ENCODE data around the gene DPPA5. TPM values are rescaled to one million over a fixed set of nuclear protein-coding genes. Genes with fewer than 3 reads are reported as not detected.

DPPA5 gene
- total and polyA plus RNA-seq, 2 donors from 2014 or later: not detected

- DNase-seq: no peak
- FAIRE-seq: no peak
- Histone ChIP-seq H3K27ac (ENCODE audit: low read depth in 2 of 2, low read length in 2 of 2) (no peak overlapping the region), H3K4me1 (ENCODE audit: control insufficient read depth in 2 of 3, insufficient read depth in 2 of 3, low read depth in 1 of 3, low read length in 3 of 3) (no peaks in the 10 kb centered on the region), H3K4me3 (ENCODE audit: low read length in 3 of 3) (no peak overlapping the region), H3K9me3 (ENCODE audit: control insufficient read depth in 2 of 3, insufficient read depth in 1 of 3, low read length in 3 of 3) (peaks cover 0 to 5% (median 0%) of the 10 kb centered on the region in 3 donors), H3K9ac (ENCODE audit: low read length in 3 of 3) (no peak overlapping the region), H3K36me3 (ENCODE audit: control insufficient read depth in 2 of 3, insufficient read depth in 3 of 3, low read length in 3 of 3) (no peaks in the 10 kb centered on the region), H3K27me3 (ENCODE audit: control insufficient read depth, insufficient read depth, low read length) (no peaks in the 10 kb centered on the region)
- intact Hi-C loops (cut with DNase I): no loop called here
- TF ChIP-seq, protein P1, sequence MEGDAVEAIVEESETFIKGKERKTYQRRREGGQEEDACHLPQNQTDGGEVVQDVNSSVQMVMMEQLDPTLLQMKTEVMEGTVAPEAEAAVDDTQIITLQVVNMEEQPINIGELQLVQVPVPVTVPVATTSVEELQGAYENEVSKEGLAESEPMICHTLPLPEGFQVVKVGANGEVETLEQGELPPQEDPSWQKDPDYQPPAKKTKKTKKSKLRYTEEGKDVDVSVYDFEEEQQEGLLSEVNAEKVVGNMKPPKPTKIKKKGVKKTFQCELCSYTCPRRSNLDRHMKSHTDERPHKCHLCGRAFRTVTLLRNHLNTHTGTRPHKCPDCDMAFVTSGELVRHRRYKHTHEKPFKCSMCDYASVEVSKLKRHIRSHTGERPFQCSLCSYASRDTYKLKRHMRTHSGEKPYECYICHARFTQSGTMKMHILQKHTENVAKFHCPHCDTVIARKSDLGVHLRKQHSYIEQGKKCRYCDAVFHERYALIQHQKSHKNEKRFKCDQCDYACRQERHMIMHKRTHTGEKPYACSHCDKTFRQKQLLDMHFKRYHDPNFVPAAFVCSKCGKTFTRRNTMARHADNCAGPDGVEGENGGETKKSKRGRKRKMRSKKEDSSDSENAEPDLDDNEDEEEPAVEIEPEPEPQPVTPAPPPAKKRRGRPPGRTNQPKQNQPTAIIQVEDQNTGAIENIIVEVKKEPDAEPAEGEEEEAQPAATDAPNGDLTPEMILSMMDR (IDR thresholded peaks at IDR 0.05; ENCODE audit: borderline replicate concordance, extremely low read depth, insufficient read depth): no peak
Measured at GRCh38 chr6:73372516-73372915, 18.4 kb upstream of the DPPA5 start.

DNA sequence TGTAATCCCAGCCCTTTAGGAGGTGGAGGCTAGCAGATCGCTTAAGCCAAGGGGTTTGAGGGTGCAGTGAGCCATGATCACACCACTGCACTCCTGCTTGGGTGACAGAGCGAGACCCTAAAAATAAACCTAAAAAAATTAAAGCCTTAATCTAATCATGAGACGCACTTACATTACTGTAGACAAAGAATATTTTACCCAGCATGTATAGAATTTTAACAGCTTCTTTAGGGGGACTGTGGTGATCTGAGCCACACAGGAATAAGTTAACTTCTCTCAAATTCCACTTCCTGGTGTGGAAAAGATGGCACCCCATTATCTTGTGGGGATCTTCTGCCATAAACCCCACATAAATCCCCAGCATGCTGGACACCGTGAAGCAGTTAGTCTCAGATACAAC is 17.9 kb upstream of the DPPA5 start:
- TF ChIP-seq, protein P1 (IDR thresholded peaks at IDR 0.05; ENCODE audit: borderline replicate concordance, extremely low read depth, insufficient read depth): no peak

GRCh38 chr6:73369563-73369962 is 15.5 kb upstream of the DPPA5 start, which contains the start of gene OOEP:
Gene OOEP, minus strand, starts transcription at chr6:73369897. Its CDS starts 105 bp downstream, at chr6:73369792.
- no peaks in the 10 kb centered on the region for H3K4me1 ChIP-seq (ENCODE audit: control insufficient read depth in 2 of 3, insufficient read depth in 2 of 3, low read depth in 1 of 3, low read length in 3 of 3)
- DNase-seq: no peak
- TF ChIP-seq, protein P1 (IDR thresholded peaks at IDR 0.05; ENCODE audit: borderline replicate concordance, extremely low read depth, insufficient read depth): no peak
- H3K4me3 ChIP-seq (ENCODE audit: low read length in 3 of 3): no peak within 1 kb of the TSS
- no peak for FAIRE-seq
- intact Hi-C loops (cut with DNase I): no loop called here
- no peaks in the 10 kb centered on the region for H3K27me3 ChIP-seq (ENCODE audit: control insufficient read depth, insufficient read depth, low read length)
- H3K27ac ChIP-seq (ENCODE audit: low read depth in 2 of 2, low read length in 2 of 2): no peak within 1 kb of the TSS
- peaks cover 0 to 5% (median 0%) of the 10 kb centered on the region in 3 donors for H3K9me3 ChIP-seq (ENCODE audit: control insufficient read depth in 2 of 3, insufficient read depth in 1 of 3, low read length in 3 of 3)
- no peaks in the 10 kb centered on the region for H3K36me3 ChIP-seq (ENCODE audit: control insufficient read depth in 2 of 3, insufficient read depth in 3 of 3, low read length in 3 of 3)
- H3K9ac ChIP-seq (ENCODE audit: low read length in 3 of 3): no peak within 1 kb of the TSS

More for the DNA sequence above, 17.9 kb upstream of the DPPA5 start:
- DNase-seq (no peak), FAIRE-seq (no peak)
- H3K9me3 ChIP-seq (ENCODE audit: control insufficient read depth in 2 of 3, insufficient read depth in 1 of 3, low read length in 3 of 3): peaks cover 0 to 5% (median 0%) of the 10 kb centered on the region in 3 donors
- no peak overlapping the region for H3K9ac ChIP-seq (ENCODE audit: low read length in 3 of 3)
- no peaks in the 10 kb centered on the region for H3K36me3 ChIP-seq (ENCODE audit: control insufficient read depth in 2 of 3, insufficient read depth in 3 of 3, low read length in 3 of 3)
- no peaks in the 10 kb centered on the region for H3K27me3 ChIP-seq (ENCODE audit: control insufficient read depth, insufficient read depth, low read length)
- H3K4me1 ChIP-seq (ENCODE audit: control insufficient read depth in 2 of 3, insufficient read depth in 2 of 3, low read depth in 1 of 3, low read length in 3 of 3): no peaks in the 10 kb centered on the region
- intact Hi-C loops (cut with DNase I): no loop called here
- H3K27ac ChIP-seq (ENCODE audit: low read depth in 2 of 2, low read length in 2 of 2): no peak overlapping the region
- H3K4me3 ChIP-seq (ENCODE audit: low read length in 3 of 3): no peak overlapping the region

GRCh38 chr6:73369157-73369556 is 15.1 kb upstream of the DPPA5 start:
- no peak overlapping the region for H3K27ac ChIP-seq (ENCODE audit: low read depth in 2 of 2, low read length in 2 of 2)
- DNase-seq (no peak), FAIRE-seq (no peak)
- H3K27me3 ChIP-seq (ENCODE audit: control insufficient read depth, insufficient read depth, low read length): no peaks in the 10 kb centered on the region
- no peak overlapping the region for H3K9ac ChIP-seq (ENCODE audit: low read length in 3 of 3)
- H3K4me1 ChIP-seq (ENCODE audit: control insufficient read depth in 2 of 3, insufficient read depth in 2 of 3, low read depth in 1 of 3, low read length in 3 of 3): no peaks in the 10 kb centered on the region
- TF ChIP-seq, protein P1 (IDR thresholded peaks at IDR 0.05; ENCODE audit: borderline replicate concordance, extremely low read depth, insufficient read depth): no peak
- intact Hi-C loops (cut with DNase I): no loop called here
- H3K4me3 ChIP-seq (ENCODE audit: low read length in 3 of 3): no peak overlapping the region
- peaks cover 0 to 5% (median 0%) of the 10 kb centered on the region in 3 donors for H3K9me3 ChIP-seq (ENCODE audit: control insufficient read depth in 2 of 3, insufficient read depth in 1 of 3, low read length in 3 of 3)
- H3K36me3 ChIP-seq (ENCODE audit: control insufficient read depth in 2 of 3, insufficient read depth in 3 of 3, low read length in 3 of 3): no peaks in the 10 kb centered on the region

Data from kidney (tissue), 14 donors.